HepG2 (cell line): ENCODE results near the gene EIF4E1B. TPM values are rescaled to one million over a fixed set of nuclear protein-coding genes. Genes with fewer than 3 reads are reported as not detected.

ENCODE experiments used
- ATAC-seq: fragments of 200-7000 bp; cut with Tn5 transposase; 3 replicates; pipeline ENCODE4 v1.9.1; 2020; ENCODE audit warnings: mild to moderate bottlenecking, moderate library complexity
- BruUV-seq: library from RNA; stranded (reverse); fragments of 400-500 nt; replicated peaks from 2 replicates; lab custom pipeline; 2021; lab: Mats Ljungman, UMichigan
- CTCF ChIA-PET: fragments of 300-600 bp; formaldehyde crosslinking; extraction: SDS; loops from one replicate; lab custom pipeline; 2021; ENCODE audit warnings: low total read pairs, inconsistent platforms, low intra/inter-chr PET ratio; lab: Yijun Ruan, JAX
- POLR2A ChIA-PET: fragments of 350-600 bp; sonication (Branson Sonifier 250); formaldehyde crosslinking; loops from one replicate; lab custom pipeline; 2020; ENCODE audit warnings: antibody characterized with exemption, inconsistent platforms; lab: Yijun Ruan, JAX
- DNase-seq: peaks from one replicate; pipeline ENCODE4 v3.0.0-alpha.2; 2015; ENCODE audit warnings: low spot score
- FAIRE-seq: peaks from 3 replicates; lab custom pipeline; 2011; peaks lifted over from hg19 to GRCh38; lab: Jason Lieb, UNC
- H2AFZ ChIP-seq: one replicate; pipeline ENCODE4 v1.6.1; 2011; ENCODE audit warnings: low read length, inconsistent platforms
- H3K27ac ChIP-seq: fragments of 300-600 bp; 3 replicates; pipeline ENCODE4 v1.8.0; 2011; ENCODE audit warnings: mixed run types, mild to moderate bottlenecking, mixed read lengths, low read length, inconsistent platforms; ENCODE audit not compliant: insufficient read depth; ENCODE audit errors: extremely low read length
- H3K27me3 ChIP-seq, 2 experiments: fragments of 200-600 bp in 1 of 2; 2 replicates in 1 of 2; 3 replicates in 1 of 2; pipeline versions ENCODE4 v1.6.0 to v1.8.0; 2011; ENCODE audit warnings: low read length in 2 of 2, mild to moderate bottlenecking in 2 of 2, moderate library complexity in 2 of 2, inconsistent platforms in 1 of 2; ENCODE audit not compliant: insufficient read depth in 2 of 2, control insufficient read depth in 1 of 2
- H3K36me3 ChIP-seq, 2 experiments: fragments of 200-600 bp in 1 of 2; replicated peaks in 1 of 2; 2 replicates in 1 of 2; 3 replicates in 1 of 2; pipeline versions ENCODE4 v1.5.1 to v1.8.0; 2011; ENCODE audit warnings: low read length in 2 of 2, inconsistent platforms in 1 of 2; ENCODE audit not compliant: insufficient read depth in 2 of 2, control insufficient read depth in 1 of 2
- H3K4me1 ChIP-seq: 2 replicates; pipeline ENCODE4 v1.5.1; 2012; ENCODE audit warnings: low read length, inconsistent platforms; ENCODE audit not compliant: insufficient read depth
- H3K4me2 ChIP-seq: 2 replicates; pipeline ENCODE4 v1.6.0; 2011; ENCODE audit warnings: low read depth, low read length, inconsistent platforms
- H3K4me3 ChIP-seq, 3 experiments: fragments of 200-600 bp in 1 of 3; sonication (generic), shearing (Covaris generic) in 1 of 3; replicated peaks in 1 of 3; 2 replicates each; pipeline ENCODE4 v1.5.1; 2011 to 2016; ENCODE audit warnings: low read length in 3 of 3, inconsistent platforms in 2 of 3, low read depth in 2 of 3, mild to moderate bottlenecking in 2 of 3, control low read depth in 1 of 3, mixed read lengths in 1 of 3; ENCODE audit not compliant: insufficient read depth in 1 of 3
- H3K79me2 ChIP-seq: one replicate; pipeline ENCODE4 v1.6.1; 2011; ENCODE audit warnings: low read length, inconsistent platforms; ENCODE audit not compliant: insufficient read depth
- H3K9ac ChIP-seq: 2 replicates; pipeline ENCODE4 v1.6.0; 2011; ENCODE audit warnings: mild to moderate bottlenecking, low read depth, low read length, inconsistent platforms; ENCODE audit not compliant: insufficient read depth
- H3K9me3 ChIP-seq: 2 replicates; pipeline ENCODE4 v1.5.1; 2012; ENCODE audit warnings: mild to moderate bottlenecking, low read length
- H4K20me1 ChIP-seq: 2 replicates; pipeline ENCODE4 v1.6.0; 2011; ENCODE audit warnings: inconsistent platforms, mild to moderate bottlenecking, low read length, moderate library complexity; ENCODE audit not compliant: insufficient read depth
- ATF6 ChIP-seq: sonication (generic); formaldehyde crosslinking; conservative IDR thresholded peaks from 2 replicates; pipeline ENCODE4 v1.4.0; 2020; ENCODE audit warnings: missing genetic modification reagents
- PATZ1 ChIP-seq: sonication (generic); formaldehyde crosslinking; IDR thresholded peaks from 2 replicates; pipeline ENCODE4 v1.4.0; 2020; ENCODE audit warnings: missing genetic modification reagents
- ZSCAN9 ChIP-seq: IDR thresholded peaks from 2 replicates; pipeline ENCODE4 v1.6.1; 2016; ENCODE audit warnings: borderline replicate concordance
- in situ Hi-C: cut with HindIII; loops from 2 replicates; pipeline ENCODE4 v1.10.0; 2017; ENCODE audit warnings: low pct_unique_long_range_greater_than_20kb; ENCODE audit not compliant: extremely low pct_ligation_motif_present
- intact Hi-C: fragments of 100-400 bp; cut with micrococcal nuclease; formaldehyde crosslinking; loops from one replicate; pipeline ENCODE4 v1.10.0; 2022; ENCODE audit not compliant: unreplicated experiment
- polyA plus RNA-seq, 8 experiments: library from polyadenylated mRNA; depleted of rRNA in 3 of 8; stranded (reverse) in 7 of 8; unstranded in 1 of 8; fragments of >200 nt; fragmentation: Illumina TruSeq in 4 of 8; extraction: Trizol in 4 of 8; gene quantifications; 2 replicates each; pipeline versions ENCODE4 v1.2.1 to v1.2.3, GENCODE V29; 2011 to 2016; ENCODE audit warnings: low read depth in 4 of 8, missing spikeins in 1 of 8, mixed read lengths in 1 of 8; ENCODE audit not compliant: insufficient read depth in 1 of 8
- total RNA-seq, 5 experiments: library from RNA; depleted of rRNA; stranded (reverse); fragments of >200 nt; fragmentation: Illumina TruSeq; extraction: Trizol; gene quantifications; 2 replicates each; pipeline ENCODE4 v1.2.3, GENCODE V29; 2016; ENCODE audit warnings: low read depth in 1 of 5

The EIF4E1B gene
- total and polyA plus RNA-seq, 2 of the 13 experiments (the other 11 are each of a cell fraction or from before 2014, with no cell fraction given): not detected

GRCh38 chr5:176682016-176682531 lies 51.6 kb downstream of the EIF4E1B start (continued):
- TF ChIP-seq ATF6 (CRISPR knock-in tag) (no peak), ZSCAN9 (CRISPR knock-in tag) (no peak)

GRCh38 chr5:176685010-176685409 lies 54.5 kb downstream of the EIF4E1B start:
- in situ Hi-C loops: no loop called here
- TF ChIP-seq PATZ1 (CRISPR knock-in tag): no peak
- TF ChIP-seq, all 625 proteins: peak for 0
- ChIA-PET POLR2A (no interaction called here), CTCF (no interaction called here)
- Histone ChIP-seq H4K20me1 (no peaks in the 10 kb centered on the region), H3K4me2 (no peak overlapping the region), H3K4me3 (no peak overlapping the region), H3K9ac (no peak overlapping the region), H3K36me3 (no peaks in the 10 kb centered on the region), H2AFZ (no peak overlapping the region), H3K79me2 (no peaks in the 10 kb centered on the region), H3K4me1 (no peaks in the 10 kb centered on the region), H3K27me3 (peaks cover 4 to 35% of the 10 kb centered on the region in 2 experiments; a peak in 3 of 5 replicates), H3K27ac (no peak overlapping the region), H3K9me3 (no peaks in the 10 kb centered on the region)
- FAIRE-seq (no peak), DNase-seq (no peak), ATAC-seq (no peak)
- intact Hi-C loops: no loop called here
- BruUV-seq: no TSS peak
